NCI-H345 (cell line): Measurements from ENCODE around the gene CYB5B.
"Not testable (repeated sequence)": the region's sequence is repeated elsewhere in the genome, so short reads cannot be mapped to it uniquely, and the experiment has no call there.

Experiments
- DNase-seq: peaks from one replicate; lab custom pipeline; 2025; lab: John Stamatoyannopoulos, UW

The CYB5B gene

DNA sequence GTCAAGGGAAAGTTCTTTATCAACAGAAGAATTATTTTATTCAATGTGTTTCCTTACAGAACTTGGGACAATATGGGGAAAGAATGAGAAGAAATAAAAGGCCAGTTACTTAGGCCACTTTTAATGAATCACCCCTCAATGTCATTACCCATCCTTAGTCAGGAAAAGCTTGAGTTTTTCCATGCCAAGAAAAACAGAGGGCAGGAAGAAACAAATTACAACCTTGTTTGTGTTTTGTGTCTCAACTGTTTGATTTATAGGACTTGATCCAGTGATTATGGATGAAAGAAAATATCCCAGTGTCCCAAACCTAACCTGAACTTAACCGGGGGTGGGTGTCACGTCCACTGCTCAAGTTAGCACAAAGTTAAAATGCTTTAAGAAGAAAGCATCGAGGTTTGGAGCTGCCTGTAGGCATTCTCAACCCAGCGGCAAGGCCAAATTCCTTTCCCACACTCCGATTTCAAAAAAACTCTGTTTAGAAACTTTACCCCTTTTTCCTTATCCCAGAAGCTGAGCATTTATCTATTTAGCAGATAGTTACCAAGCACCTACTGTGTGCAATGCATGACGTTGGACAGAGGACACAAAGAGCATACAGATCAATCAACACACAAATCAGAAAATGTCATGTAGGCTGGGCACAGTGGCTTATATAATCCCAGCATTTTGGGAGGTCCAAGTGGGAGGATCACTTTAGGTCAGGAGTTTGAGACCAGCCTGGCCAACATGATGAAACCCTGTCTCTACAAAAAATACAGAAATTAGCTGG, 14.0 kb upstream of the CYB5B start:
- no peak for DNase-seq

DNA sequence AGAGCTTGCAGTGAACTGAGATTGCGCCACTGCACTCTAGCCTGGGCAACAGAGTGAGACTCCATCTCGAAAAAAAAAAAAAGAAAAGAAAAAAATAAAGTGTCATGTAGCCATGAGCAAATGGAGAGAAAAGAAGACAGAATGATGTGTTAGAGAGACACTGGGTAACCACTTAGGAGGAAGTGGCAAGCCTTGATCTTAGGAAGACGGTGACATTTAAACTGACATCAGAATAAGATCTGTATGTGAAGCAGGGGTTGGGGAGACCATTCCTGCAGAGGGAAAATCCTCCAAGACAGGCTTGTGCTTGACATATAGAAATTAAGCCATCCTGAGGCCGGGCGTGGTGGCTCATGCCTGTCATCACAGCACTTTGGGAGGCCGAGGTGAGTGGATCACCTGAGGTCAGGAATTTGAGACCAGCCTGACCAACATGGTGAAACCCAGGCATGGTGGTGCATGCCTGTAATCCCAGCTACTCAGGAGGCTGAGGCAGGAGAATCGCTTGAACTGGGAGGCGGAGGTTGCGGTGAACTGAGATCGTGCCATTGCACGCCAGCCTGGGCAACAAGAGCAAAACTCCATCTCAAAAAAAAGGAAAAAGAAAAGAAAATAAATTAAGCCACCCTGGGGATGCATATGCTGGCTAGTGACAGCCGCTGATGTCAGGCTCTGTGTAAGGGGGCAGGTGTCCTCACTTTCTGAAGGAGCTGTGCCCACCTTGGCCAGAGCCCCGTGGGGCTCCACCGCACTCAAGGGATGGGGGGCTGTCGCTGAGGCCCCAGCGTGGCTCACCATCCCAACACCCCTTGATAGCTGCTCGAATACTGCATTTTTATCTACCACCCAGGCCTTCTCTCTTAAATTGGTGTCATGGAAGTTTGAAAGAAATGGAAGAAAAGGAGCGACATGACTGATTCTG, 13.1 kb upstream of the CYB5B start:
- DNase-seq, result no peak

DNA sequence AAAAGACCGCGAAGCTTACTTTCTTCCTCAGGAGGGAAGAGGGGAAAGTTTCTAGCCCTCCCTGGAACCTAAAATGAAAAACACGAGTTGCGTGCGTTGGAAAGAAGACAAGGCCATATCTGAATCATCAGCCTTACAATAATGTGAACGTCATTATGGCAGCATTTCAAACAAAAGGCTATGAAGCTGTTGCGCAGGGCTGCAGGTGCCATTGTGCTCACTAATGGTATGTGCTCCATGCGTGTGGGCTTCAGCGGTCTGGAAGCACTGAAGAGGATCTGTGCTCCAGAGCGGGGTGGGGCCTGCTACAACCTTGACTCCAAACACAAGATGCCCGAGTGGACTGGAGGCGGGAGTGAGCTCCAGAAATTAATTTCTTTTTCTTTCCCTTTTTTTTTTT, 12.1 kb upstream of the CYB5B start:
- DNase-seq, result no peak

DNA sequence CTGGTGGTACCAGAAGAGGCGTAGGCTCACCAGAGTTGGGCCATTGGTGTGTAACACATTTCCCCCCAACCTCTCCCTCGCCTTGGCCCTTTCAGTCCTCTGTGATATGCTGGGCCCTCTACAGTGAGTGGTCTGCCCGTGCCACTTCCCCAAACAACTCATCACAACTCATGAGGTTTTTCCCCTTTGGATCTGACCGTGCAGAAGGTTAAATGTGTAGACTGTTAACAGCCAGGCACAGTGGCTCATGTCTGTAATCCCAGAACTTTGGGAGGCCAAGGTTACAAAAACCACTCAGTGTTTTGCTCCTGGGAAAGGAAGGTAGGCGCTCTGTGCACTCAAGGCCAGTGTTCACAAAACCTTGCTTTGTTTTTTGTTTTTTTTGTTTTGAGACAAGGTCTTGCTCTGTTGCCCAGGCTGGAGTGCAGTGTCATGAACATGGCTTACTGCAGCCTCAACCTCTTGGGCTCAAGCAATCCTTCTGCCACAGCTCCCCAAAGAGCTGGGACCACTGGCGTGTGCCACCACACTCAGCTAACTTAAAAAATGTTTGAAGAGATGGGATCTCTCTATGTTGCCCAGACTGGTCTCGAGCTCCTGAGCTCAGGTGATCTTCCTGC, 11.3 kb upstream of the CYB5B start:
- no peak for DNase-seq

DNA sequence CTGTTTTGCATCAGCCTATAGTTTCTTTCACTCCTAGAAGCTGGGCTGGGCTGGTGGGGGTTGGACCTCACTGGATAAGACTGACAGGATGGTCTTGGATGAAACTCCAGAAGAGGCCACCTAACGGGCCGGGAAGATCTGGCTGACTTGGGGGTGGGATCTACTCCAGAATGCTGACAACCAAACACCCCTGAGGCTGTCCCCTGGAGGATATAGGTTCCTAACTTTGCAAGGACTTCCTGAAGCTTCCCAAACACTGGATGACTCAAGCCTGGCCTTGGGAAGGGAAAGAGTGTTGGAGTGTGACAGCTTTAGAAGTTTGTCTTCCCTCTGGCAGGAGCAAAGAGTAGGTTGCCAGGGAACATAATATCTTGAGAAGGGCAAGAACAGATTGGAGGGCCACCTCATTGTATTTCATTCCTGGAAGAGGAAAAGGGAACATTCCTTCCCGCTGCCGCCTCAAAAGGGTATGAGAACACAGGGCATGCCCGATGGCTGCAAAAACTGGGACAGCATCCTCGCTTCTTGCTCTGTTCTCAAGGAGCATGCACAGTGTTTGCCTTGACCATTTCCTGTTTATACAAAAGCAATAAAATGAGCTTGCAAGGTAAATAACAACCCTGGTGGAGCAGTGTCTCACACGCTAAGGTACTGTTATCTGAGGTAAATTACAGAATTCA, 6.8 kb upstream of the CYB5B start:
- DNase-seq, result no peak

GRCh38 chr16:69419956-69420355, 4.5 kb upstream of the CYB5B start:
- DNase-seq, result no peak

- no peak for DNase-seq
Observed at GRCh38 chr16:69423189-69423588, 1.2 kb upstream of the CYB5B start.

DNA sequence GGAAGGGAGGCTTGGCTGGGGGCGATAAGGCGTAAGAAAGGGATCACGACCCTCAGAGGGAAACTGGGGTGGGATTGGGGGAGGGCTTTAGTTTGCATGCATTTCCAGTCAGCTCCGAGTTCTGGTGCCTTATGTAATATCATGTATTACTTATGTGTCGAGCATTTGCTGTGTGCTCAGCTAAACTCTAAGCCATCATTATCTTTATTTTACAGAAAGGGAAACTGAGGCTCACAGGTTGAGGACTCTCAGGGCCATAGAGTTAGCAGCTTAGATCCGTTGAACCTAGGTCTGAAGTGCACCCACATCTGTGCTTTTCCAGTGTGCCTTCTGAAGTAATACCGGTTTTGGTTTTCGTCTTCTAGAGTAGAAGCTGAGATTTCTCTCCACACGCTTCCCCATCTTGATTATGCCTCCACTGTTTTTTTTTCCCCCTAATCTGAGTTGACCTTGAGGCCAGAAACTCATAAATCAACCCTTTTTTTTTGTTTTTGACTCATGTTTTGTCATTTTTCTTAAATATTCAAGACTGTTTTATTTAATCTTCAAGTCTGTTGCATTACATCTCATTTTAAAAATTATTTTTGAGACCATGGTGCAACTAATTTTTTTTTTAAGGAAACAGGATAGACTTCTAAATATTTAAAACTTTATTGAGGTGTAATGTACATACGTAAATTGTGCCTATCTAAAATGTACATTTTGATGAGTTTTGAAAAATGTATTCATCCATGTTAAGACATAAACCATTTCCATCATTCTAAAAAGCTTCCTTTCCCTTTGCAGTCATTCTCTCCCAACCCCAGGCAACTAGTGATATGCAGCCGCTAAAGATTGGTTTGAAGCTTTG, 741 bp downstream of the CYB5B start:
- DNase-seq, result no peak

- DNase-seq, result no peak
Observed at GRCh38 chr16:69428652-69429051, 4.2 kb downstream of the CYB5B start.

DNA sequence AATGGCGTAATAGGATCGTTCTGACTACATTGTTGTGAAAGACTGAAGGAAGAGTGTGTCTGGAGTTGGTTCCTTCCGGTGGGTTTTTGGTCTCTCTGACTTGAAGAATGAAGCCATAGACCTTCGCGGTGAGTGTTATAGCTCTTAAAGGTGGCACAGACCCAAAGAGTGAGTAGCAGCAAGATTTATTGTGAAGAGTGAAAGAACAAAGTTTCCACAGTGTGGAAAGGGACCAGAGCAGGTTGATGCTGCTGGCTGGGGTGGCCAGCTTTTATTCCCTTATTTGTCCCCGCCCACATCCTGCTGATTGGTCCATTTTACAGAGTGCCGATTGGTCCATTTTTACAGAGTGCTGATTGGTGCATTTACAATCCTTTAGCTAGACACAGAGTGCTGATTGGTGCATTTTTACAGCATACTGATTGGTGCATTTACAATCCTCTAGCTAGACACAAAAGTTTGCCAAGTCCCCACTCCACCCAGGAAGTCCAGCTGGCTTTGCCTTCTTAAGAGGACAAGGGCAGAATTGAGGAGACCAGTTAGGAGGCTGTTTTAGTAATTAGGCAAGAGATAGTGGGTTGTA, 4.7 kb downstream of the CYB5B start:
- DNase-seq, result not testable (repeated sequence)

DNA sequence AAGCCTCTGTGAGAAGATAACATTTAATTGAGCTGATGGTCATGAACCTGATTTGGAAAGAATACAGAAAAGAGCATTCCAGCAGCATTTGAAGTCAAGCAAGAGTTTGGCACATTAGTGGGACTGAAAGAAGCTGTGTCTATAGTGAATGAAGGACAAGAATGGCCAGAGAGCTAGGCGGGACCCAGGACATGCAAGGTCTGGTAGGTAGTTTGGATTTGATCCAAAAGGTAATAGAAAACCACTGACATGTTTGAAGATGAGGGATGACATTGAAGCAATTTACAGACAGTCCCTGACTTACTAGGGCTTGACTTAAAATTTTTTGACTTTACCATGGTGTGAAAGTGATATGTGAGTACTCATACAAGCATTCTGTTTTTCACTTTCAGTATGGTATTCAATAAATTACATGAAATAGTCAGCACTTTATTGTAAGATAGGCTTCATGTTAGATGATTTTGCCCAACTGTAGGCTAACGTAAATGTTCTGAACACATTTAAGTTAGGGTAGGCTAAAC, 7.6 kb downstream of the CYB5B start:
- DNase-seq, result no peak

DNA sequence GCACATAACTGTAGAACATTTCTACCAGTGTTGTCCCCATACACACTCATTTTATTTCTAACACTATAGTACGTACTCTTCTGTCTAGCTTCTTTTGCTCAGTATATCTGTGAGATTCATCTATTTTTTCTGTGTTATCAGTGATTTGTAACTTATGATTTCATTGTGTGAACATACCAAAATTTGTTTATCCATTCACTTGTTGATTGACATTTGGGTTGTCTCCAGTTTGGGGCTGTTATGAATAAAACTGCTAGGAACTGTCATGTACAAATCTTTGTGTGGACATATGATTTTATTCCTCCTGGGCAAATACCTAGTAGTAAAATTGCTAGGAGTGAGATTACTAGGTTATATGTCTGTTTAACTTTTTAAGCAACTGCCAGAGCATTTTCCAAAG, 9.6 kb downstream of the CYB5B start:
- no peak for DNase-seq

GRCh38 chr16:69435977-69436820, 11.8 kb downstream of the CYB5B start:
- DNase-seq, result peak; percentile 81

DNA sequence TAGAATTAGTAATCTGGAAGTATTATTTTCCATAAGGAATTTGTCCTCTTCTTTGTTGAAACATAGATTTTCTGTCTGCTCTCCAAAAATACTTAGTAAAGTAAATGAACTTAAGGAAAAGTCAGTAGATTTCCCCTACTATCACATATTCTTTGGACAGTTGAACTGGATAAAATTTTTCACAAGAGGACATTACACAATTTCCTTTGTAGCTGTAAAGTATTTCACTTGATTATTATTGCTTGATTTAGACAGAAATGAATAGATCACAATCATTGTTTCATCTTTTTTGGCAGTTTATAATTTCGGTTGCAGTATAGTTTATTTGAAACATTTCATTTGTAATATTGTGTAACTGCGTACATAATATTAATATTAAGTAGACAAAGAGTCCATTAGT, 12.5 kb downstream of the CYB5B start:
- DNase-seq, result no peak

- DNase-seq, result no peak
Observed at GRCh38 chr16:69438465-69438864, 14.0 kb downstream of the CYB5B start.

GRCh38 chr16:69440250-69440649, 15.8 kb downstream of the CYB5B start:
- no peak for DNase-seq

- not testable (repeated sequence) for DNase-seq
Observed at GRCh38 chr16:69441030-69441429, 16.6 kb downstream of the CYB5B start.

- DNase-seq, result no peak
Observed at GRCh38 chr16:69443927-69444631, 19.7 kb downstream of the CYB5B start.
